H9 (cell line): ENCODE results near the gene KLHL18. TPM values are rescaled to one million over a fixed set of nuclear protein-coding genes. Genes with fewer than 3 reads are reported as not detected.
A peak's percentile ranks its signal among the peaks of the same experiment; 100 is the strongest.

ENCODE experiments used
- DNase-seq: peaks from one replicate; pipeline ENCODE4 v3.0.0-alpha.2; 2017
- H2AFZ ChIP-seq: one replicate; pipeline ENCODE4 v1.6.1; 2013; ENCODE audit warnings: mild to moderate bottlenecking, low read length, control low read depth, moderate library complexity
- H2AK5ac ChIP-seq: 2 replicates; pipeline ENCODE4 v1.6.1; 2013; ENCODE audit warnings: low read length, control low read depth, mixed read lengths; ENCODE audit not compliant: insufficient read length
- H2BK120ac ChIP-seq: one replicate; pipeline ENCODE4 v1.6.1; 2013; ENCODE audit warnings: low read depth, mild to moderate bottlenecking, low read length, control low read depth, inconsistent platforms; ENCODE audit not compliant: poor library complexity, severe bottlenecking
- H2BK12ac ChIP-seq: 2 replicates; pipeline ENCODE4 v1.6.1; 2013; ENCODE audit warnings: low read length, control low read depth, mixed read lengths, low read depth; ENCODE audit not compliant: insufficient read length
- H2BK15ac ChIP-seq: 2 replicates; pipeline ENCODE4 v1.6.1; 2013; ENCODE audit warnings: low read depth, low read length, control low read depth
- H2BK20ac ChIP-seq: one replicate; pipeline ENCODE4 v1.6.1; 2013; ENCODE audit warnings: low read depth, mild to moderate bottlenecking, low read length, control low read depth, inconsistent platforms; ENCODE audit not compliant: poor library complexity, severe bottlenecking
- H2BK5ac ChIP-seq: 2 replicates; pipeline ENCODE4 v1.6.1; 2013; ENCODE audit warnings: low read length, control low read depth, mixed read lengths; ENCODE audit not compliant: insufficient read length
- H3K14ac ChIP-seq: 2 replicates; pipeline ENCODE4 v1.6.1; 2013; ENCODE audit warnings: low read length, control low read depth; ENCODE audit not compliant: insufficient read depth
- H3K18ac ChIP-seq: 2 replicates; pipeline ENCODE4 v1.6.1; 2013; ENCODE audit warnings: low read depth, mild to moderate bottlenecking, mixed read lengths, low read length, control low read depth; ENCODE audit not compliant: insufficient read length
- H3K23ac ChIP-seq: 2 replicates; pipeline ENCODE4 v1.6.1; 2013; ENCODE audit warnings: low read length, control low read depth, mixed read lengths, low read depth; ENCODE audit not compliant: insufficient read length
- H3K23me2 ChIP-seq: 2 replicates; pipeline ENCODE4 v1.6.1; 2013; ENCODE audit warnings: low read depth, mild to moderate bottlenecking, mixed read lengths, low read length, control low read depth; ENCODE audit not compliant: insufficient read length, poor library complexity, severe bottlenecking
- H3K27ac ChIP-seq: 2 replicates; pipeline ENCODE4 v1.5.1; 2013; ENCODE audit warnings: low read length, control low read depth, mixed read lengths, low read depth; ENCODE audit not compliant: insufficient read length
- H3K27me3 ChIP-seq: 2 replicates; pipeline ENCODE4 v1.6.1; 2013; ENCODE audit warnings: low read length, control low read depth, inconsistent platforms; ENCODE audit not compliant: insufficient read depth
- H3K4ac ChIP-seq: 2 replicates; pipeline ENCODE4 v1.6.1; 2013; ENCODE audit warnings: low read depth, mild to moderate bottlenecking, control low read depth, inconsistent platforms, low read length, moderate library complexity
- H3K4me1 ChIP-seq: 2 replicates; pipeline ENCODE4 v1.6.1; 2013; ENCODE audit warnings: low read length, control low read depth, inconsistent platforms; ENCODE audit not compliant: insufficient read depth
- H3K4me2 ChIP-seq: 2 replicates; pipeline ENCODE4 v1.6.1; 2013; ENCODE audit warnings: low read length, control low read depth, mixed read lengths; ENCODE audit not compliant: insufficient read length, insufficient read depth
- H3K56ac ChIP-seq: 2 replicates; pipeline ENCODE4 v1.6.1; 2013; ENCODE audit warnings: low read depth, mild to moderate bottlenecking, mixed read lengths, low read length, control low read depth; ENCODE audit not compliant: insufficient read length
- H3K79me1 ChIP-seq: 2 replicates; pipeline ENCODE4 v1.6.1; 2013; ENCODE audit warnings: low read depth, mild to moderate bottlenecking, moderate library complexity, low read length, control low read depth, inconsistent platforms; ENCODE audit not compliant: insufficient read depth, poor library complexity, severe bottlenecking
- H3K79me2 ChIP-seq: 2 replicates; pipeline ENCODE4 v1.6.1; 2013; ENCODE audit warnings: low read length, control low read depth, inconsistent platforms; ENCODE audit not compliant: insufficient read depth
- H3K9ac ChIP-seq: 2 replicates; pipeline ENCODE4 v1.6.1; 2013; ENCODE audit warnings: low read length, control low read depth, mixed read lengths; ENCODE audit not compliant: insufficient read length; ENCODE audit errors: extremely low read depth
- H3K9me3 ChIP-seq: one replicate; pipeline ENCODE4 v1.6.1; 2013; ENCODE audit warnings: low read depth, low read length, inconsistent platforms; ENCODE audit not compliant: control insufficient read depth
- H3T11ph ChIP-seq: one replicate; pipeline ENCODE4 v1.6.1; 2013; ENCODE audit warnings: mild to moderate bottlenecking, low read length, control low read depth, inconsistent platforms
- H4K20me1 ChIP-seq: one replicate; pipeline ENCODE4 v1.6.1; 2013; ENCODE audit not compliant: control insufficient read depth, insufficient read length, insufficient read depth
- H4K5ac ChIP-seq: 2 replicates; pipeline ENCODE4 v1.6.1; 2013; ENCODE audit warnings: low read depth, mild to moderate bottlenecking, mixed read lengths, low read length, control low read depth; ENCODE audit not compliant: insufficient read length
- H4K8ac ChIP-seq: replicated peaks from 2 replicates; pipeline ENCODE4 v1.6.1; 2013; ENCODE audit warnings: low read length, control low read depth, mixed read lengths, low read depth; ENCODE audit not compliant: insufficient read length
- H4K91ac ChIP-seq: 2 replicates; pipeline ENCODE4 v1.6.1; 2013; ENCODE audit warnings: low read depth, mild to moderate bottlenecking, moderate library complexity, mixed read lengths, low read length, control low read depth; ENCODE audit not compliant: insufficient read length
- H3K27ac Mint-ChIP-seq, 3 experiments: 2 replicates in 2 of 3; 3 replicates in 1 of 3; pipeline ENCODE4 v1.8.0; 2020 to 2021; ENCODE audit warnings: mixed read lengths in 3 of 3, mild to moderate bottlenecking in 1 of 3, moderate library complexity in 1 of 3
- H3K27me3 Mint-ChIP-seq: 2 replicates; pipeline ENCODE4 v1.8.0; 2021; ENCODE audit warnings: low read depth, mild to moderate bottlenecking, moderate library complexity, mixed read lengths
- H3K36me3 Mint-ChIP-seq, 3 experiments: 2 replicates in 2 of 3; 3 replicates in 1 of 3; pipeline ENCODE4 v1.8.0; 2020 to 2021; ENCODE audit warnings: low read depth in 3 of 3, mixed read lengths in 3 of 3; ENCODE audit not compliant: insufficient read depth in 1 of 3
- H3K4me1 Mint-ChIP-seq, 2 experiments: 2 replicates each; pipeline ENCODE4 v1.8.0; 2020; ENCODE audit warnings: mixed read lengths in 2 of 2
- H3K4me3 Mint-ChIP-seq, 2 experiments: 2 replicates in 1 of 2; 3 replicates in 1 of 2; pipeline ENCODE4 v1.8.0; 2020 to 2021; ENCODE audit warnings: mild to moderate bottlenecking in 2 of 2, mixed read lengths in 2 of 2, moderate library complexity in 1 of 2
- H3K9me3 Mint-ChIP-seq, 2 experiments: 2 replicates in 1 of 2; 3 replicates in 1 of 2; pipeline ENCODE4 v1.8.0; 2020; ENCODE audit warnings: mild to moderate bottlenecking in 2 of 2, mixed read lengths in 2 of 2, moderate library complexity in 1 of 2
- WGBS: extraction: QIAGEN DNeasy Blood & Tissue Kit; methylation state at CpG from one replicate; pipeline ENCODE4 v1.1.7; 2013; ENCODE audit warnings: missing lambda C conversion rate, low lambda C conversion rate, mixed read lengths; ENCODE audit not compliant: insufficient read length; ENCODE audit errors: extremely low coverage; 5-methylcytosine and 5-hydroxymethylcytosine counted together
- total RNA-seq: library from RNA; stranded (reverse); gene quantifications from 2 replicates; pipeline ENCODE4 v1.2.1, GENCODE V29; 2021
- TF ChIP-seq, protein P1 (sequence below): fragments of 200-600 bp; sonication (generic); conservative IDR thresholded peaks from 3 replicates; pipeline ENCODE4 v1.8.0; 2021; ENCODE audit warnings: antibody characterized with exemption, mild to moderate bottlenecking

The KLHL18 gene
- total RNA-seq, 1 experiment from 2014 or later = 55.3 TPM

DNA sequence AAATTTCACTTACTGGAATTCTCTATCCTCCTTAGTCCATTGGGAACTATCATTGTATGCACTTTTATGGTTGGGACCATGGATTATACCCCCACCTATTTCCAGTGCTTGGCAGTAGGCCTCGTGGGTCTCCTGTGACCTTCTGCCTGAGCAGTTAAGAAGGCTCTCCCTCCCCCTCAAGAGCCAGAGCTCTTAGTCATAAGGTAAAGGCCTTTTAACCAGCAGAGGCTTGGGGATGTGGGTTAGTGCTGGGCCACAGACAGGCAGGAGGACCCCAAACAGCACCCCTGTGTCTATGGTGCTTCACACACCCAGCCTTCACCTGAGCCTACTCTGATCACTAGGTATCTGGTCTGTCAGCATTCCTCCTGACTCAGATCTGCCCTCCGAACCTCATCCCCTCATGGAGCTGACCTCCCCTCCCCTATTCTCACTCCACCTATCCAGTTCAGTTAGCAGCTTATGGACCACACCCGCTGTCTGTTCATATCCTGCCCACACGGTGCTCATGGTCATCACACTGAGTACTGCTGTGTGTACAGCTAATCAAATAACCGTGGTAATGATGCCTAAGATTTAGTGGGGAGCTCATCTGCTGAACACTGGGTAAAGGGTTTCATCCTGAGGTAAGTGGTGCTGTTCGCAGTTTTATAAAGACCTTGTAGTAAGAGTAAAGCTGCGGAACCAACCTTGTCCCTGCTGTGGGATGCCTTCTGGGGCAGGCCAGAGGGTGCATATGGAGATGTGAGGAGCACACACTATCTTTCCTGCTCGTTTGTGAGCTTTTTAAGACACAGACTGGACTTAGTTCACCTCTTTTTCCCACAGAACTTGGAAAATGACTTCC, 40.9 kb downstream of the KLHL18 start:
- Histone ChIP-seq H2BK12ac (no peak overlapping the region), H2BK120ac (no peak overlapping the region), H3K4me1 (no peaks in the 10 kb centered on the region), H3K14ac (no peak overlapping the region), H3K9ac (no peak overlapping the region), H3K4ac (no peak overlapping the region), H2BK20ac (no peak overlapping the region), H3K23ac (no peak overlapping the region), H4K8ac (no peak overlapping the region), H2AFZ (no peak overlapping the region), H2BK15ac (no peak overlapping the region), H3T11ph (no peak overlapping the region), H4K5ac (no peak overlapping the region), H3K56ac (no peak overlapping the region), H3K27me3 (no peaks in the 10 kb centered on the region), H2BK5ac (no peak overlapping the region), H3K9me3 (no peaks in the 10 kb centered on the region), H4K91ac (no peak overlapping the region), H4K20me1 (no peaks in the 10 kb centered on the region), H3K4me2 (no peak overlapping the region), H3K23me2 (no peaks in the 10 kb centered on the region), H3K79me1 (peaks cover 2% of the 10 kb centered on the region), H3K79me2 (no peaks in the 10 kb centered on the region), H3K27ac (no peak overlapping the region), H3K18ac (no peak overlapping the region), H2AK5ac (no peak overlapping the region)
- H3K4me1 Mint-ChIP-seq = peaks cover 0 to 3% of the 10 kb centered on the region in 2 experiments; a peak in 2 of 4 replicates
- TF ChIP-seq, protein P1, sequence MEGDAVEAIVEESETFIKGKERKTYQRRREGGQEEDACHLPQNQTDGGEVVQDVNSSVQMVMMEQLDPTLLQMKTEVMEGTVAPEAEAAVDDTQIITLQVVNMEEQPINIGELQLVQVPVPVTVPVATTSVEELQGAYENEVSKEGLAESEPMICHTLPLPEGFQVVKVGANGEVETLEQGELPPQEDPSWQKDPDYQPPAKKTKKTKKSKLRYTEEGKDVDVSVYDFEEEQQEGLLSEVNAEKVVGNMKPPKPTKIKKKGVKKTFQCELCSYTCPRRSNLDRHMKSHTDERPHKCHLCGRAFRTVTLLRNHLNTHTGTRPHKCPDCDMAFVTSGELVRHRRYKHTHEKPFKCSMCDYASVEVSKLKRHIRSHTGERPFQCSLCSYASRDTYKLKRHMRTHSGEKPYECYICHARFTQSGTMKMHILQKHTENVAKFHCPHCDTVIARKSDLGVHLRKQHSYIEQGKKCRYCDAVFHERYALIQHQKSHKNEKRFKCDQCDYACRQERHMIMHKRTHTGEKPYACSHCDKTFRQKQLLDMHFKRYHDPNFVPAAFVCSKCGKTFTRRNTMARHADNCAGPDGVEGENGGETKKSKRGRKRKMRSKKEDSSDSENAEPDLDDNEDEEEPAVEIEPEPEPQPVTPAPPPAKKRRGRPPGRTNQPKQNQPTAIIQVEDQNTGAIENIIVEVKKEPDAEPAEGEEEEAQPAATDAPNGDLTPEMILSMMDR = no peak
- peak; percentile 21 for DNase-seq
- H3K36me3 Mint-ChIP-seq = peaks cover 29 to 77% (median 61%) of the 10 kb centered on the region in 3 experiments
- H3K27ac Mint-ChIP-seq = peak overlapping the region in 2 of 3 experiments; percentile 36 to 91; a peak in 4 of 7 replicates
- no peaks in the 10 kb centered on the region for H3K27me3 Mint-ChIP-seq
- WGBS = no CpG with 5 or more reads among the region's 8 CpGs
- H3K4me3 Mint-ChIP-seq = no peak overlapping the region
- no peaks in the 10 kb centered on the region for H3K9me3 Mint-ChIP-seq
